Activated B cell treated with CpG ODN at 0.5 μM for 24 hours (primary cell): ENCODE measurements around the gene GPC2. TPM values are rescaled to one million over a fixed set of nuclear protein-coding genes. Genes with fewer than 3 reads are reported as not detected.
"Not testable (repeated sequence)": the region's sequence is repeated elsewhere in the genome, so short reads cannot be mapped to it uniquely, and the experiment has no call there.

Experiments
- ATAC-seq: fragments of 200-7000 bp; cut with Tn5 transposase; one replicate; pipeline ENCODE4 v1.10.0; 2021; ENCODE audit warnings: low read depth, mild to moderate bottlenecking, moderate library complexity
- CTCF ChIA-PET: fragments of 350-600 bp; sonication (Branson Sonifier 250); formaldehyde crosslinking; loops from one replicate; lab custom pipeline; 2021; ENCODE audit warnings: antibody characterized with exemption; lab: Charles Lee
- POLR2A ChIA-PET: fragments of 350-600 bp; sonication (Branson Sonifier 250); formaldehyde crosslinking; loops from one replicate; lab custom pipeline; 2021; ENCODE audit warnings: antibody characterized with exemption; lab: Charles Lee
- DNase-seq: peaks from one replicate; pipeline ENCODE4 v3.0.0; 2022
- H3K27ac Mint-ChIP-seq: one replicate; pipeline ENCODE4 v1.8.0; 2020; ENCODE audit warnings: mixed read lengths
- H3K27me3 Mint-ChIP-seq: one replicate; pipeline ENCODE4 v1.8.0; 2021; ENCODE audit warnings: mixed read lengths
- H3K36me3 Mint-ChIP-seq: one replicate; pipeline ENCODE4 v1.8.0; 2021; ENCODE audit warnings: low read depth, mixed read lengths
- H3K4me1 Mint-ChIP-seq: one replicate; pipeline ENCODE4 v1.8.0; 2021; ENCODE audit warnings: mixed read lengths
- H3K4me3 Mint-ChIP-seq: one replicate; pipeline ENCODE4 v1.8.0; 2020; ENCODE audit warnings: mild to moderate bottlenecking, mixed read lengths
- H3K9me3 Mint-ChIP-seq: one replicate; pipeline ENCODE4 v1.8.0; 2020; ENCODE audit warnings: mixed read lengths
- intact Hi-C: fragments of 100-400 bp; cut with micrococcal nuclease; formaldehyde crosslinking; loops from one replicate; pipeline ENCODE4 v1.15.1; 2024
- total RNA-seq: library from RNA; stranded (reverse); gene quantifications from 2 replicates; pipeline ENCODE4 v1.2.3, GENCODE V29; 2022
- TF ChIP-seq, protein P1 (sequence below): fragments of 200-600 bp; IDR thresholded peaks from one replicate; pipeline ENCODE4 v1.8.0; 2022; ENCODE audit warnings: antibody characterized with exemption, mild to moderate bottlenecking

Gene GPC2
- total RNA-seq, 1 donor from 2014 or later = 5.0 TPM

DNA sequence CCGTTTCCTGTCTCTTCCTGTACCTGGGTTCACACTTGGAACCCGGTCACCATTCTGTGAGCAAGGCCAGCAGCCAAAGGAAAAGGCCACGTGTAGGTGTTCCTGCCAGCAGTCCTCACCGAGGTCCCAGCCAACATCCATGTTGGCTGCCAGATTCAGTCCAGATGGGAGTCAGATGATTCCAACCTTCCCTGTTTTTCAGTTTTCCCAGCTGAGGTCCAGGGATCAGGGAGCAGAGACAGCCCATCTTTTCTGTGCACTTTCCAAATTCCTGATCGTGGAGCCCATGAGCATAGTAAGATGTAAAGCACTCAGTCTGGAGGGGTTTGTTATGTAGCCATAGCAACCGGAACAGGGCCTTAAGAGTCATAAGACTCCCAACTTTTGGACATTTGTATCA is 38.7 kb upstream of the GPC2 start:
- no peaks in the 10 kb centered on the region for H3K9me3 Mint-ChIP-seq
- H3K27me3 Mint-ChIP-seq = no peaks in the 10 kb centered on the region
- TF ChIP-seq, protein P1, sequence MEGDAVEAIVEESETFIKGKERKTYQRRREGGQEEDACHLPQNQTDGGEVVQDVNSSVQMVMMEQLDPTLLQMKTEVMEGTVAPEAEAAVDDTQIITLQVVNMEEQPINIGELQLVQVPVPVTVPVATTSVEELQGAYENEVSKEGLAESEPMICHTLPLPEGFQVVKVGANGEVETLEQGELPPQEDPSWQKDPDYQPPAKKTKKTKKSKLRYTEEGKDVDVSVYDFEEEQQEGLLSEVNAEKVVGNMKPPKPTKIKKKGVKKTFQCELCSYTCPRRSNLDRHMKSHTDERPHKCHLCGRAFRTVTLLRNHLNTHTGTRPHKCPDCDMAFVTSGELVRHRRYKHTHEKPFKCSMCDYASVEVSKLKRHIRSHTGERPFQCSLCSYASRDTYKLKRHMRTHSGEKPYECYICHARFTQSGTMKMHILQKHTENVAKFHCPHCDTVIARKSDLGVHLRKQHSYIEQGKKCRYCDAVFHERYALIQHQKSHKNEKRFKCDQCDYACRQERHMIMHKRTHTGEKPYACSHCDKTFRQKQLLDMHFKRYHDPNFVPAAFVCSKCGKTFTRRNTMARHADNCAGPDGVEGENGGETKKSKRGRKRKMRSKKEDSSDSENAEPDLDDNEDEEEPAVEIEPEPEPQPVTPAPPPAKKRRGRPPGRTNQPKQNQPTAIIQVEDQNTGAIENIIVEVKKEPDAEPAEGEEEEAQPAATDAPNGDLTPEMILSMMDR = no peak
- ChIA-PET CTCF (interaction anchor here (0.7 to 3.1 kb wide), 5 partner anchors 20 to 83 kb away, joined by 3 to 34 read pairs (median 13); no protein-coding TSS in a partner anchor), POLR2A (interaction anchor here (0.7 to 2.0 kb wide), 4 partner anchors 8 to 813 kb away, joined by 3 to 12 read pairs (median 6); no protein-coding TSS in a partner anchor)
- H3K27ac Mint-ChIP-seq = peak overlapping the region; percentile 81
- no peak for ATAC-seq
- intact Hi-C loops = no loop called here
- peaks cover 4% of the 10 kb centered on the region for H3K36me3 Mint-ChIP-seq
- H3K4me1 Mint-ChIP-seq = peaks cover 89% of the 10 kb centered on the region
- DNase-seq = no peak
- no peak overlapping the region for H3K4me3 Mint-ChIP-seq

DNA sequence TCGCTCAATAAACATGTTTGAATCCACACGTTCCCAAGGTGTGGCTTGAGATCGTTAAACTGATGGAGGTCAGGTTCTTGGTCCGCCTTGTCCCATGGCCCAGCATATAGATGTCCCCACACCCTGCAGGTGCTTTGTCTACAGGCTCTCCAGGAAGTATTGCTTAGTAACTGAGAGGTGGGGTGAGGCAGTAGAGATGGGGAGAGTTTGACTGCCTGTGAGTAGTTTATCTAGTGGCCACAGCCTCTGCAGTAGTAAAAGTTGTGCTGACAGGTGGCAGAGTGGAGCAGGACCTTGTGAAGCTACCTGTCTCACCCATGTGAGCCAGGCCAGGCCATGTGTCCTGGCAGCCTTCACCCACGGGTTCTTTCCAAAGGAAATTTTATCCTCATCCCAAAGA is 37.2 kb upstream of the GPC2 start:
- CTCF ChIA-PET = interaction anchor here (0.9 to 3.0 kb wide), 3 partner anchors 24 to 83 kb away, joined by 3 to 13 read pairs (median 3); no protein-coding TSS in a partner anchor
- not testable (repeated sequence) for H3K9me3 Mint-ChIP-seq, H3K27me3 Mint-ChIP-seq, DNase-seq, H3K36me3 Mint-ChIP-seq
- H3K4me3 Mint-ChIP-seq = peak overlapping the region; percentile 20
- peaks cover 89% of the 10 kb centered on the region for H3K4me1 Mint-ChIP-seq
- peak overlapping the region; percentile 74 for H3K27ac Mint-ChIP-seq
- intact Hi-C loops = loop anchor here (5.0 kb wide), 1 partner anchor 37 kb away; the partner anchor contains the start of genes GPC2 and STAG3
- peak; percentile 13 for ATAC-seq
- POLR2A ChIA-PET = interaction anchor here (2.0 kb wide), 1 partner anchor 14 kb away, joined by 9 read pairs; no protein-coding TSS in a partner anchor

DNA sequence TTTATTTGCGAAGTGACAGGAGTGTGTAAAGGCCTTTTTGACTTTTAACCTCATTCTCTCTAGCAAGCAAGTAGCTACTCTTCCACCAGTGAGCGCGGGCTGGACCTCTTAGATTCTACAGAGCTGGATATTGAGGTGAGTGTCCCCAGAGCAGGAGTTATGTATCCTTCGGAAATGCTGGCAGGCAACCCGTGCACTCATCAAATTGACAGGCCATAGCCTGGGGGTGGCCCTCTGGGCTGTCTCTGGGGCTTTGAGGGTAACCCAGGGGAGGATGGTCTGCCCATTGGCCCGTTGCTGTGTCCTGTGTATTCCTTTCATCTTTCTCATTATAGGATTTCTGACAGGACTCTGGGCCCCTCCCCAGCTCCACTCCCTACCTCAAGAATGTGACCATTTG is 36.5 kb upstream of the GPC2 start:
- ChIA-PET POLR2A (interaction anchor here (0.9 to 2.0 kb wide), 4 partner anchors 13 to 22 kb away, joined by 3 to 9 read pairs (median 4); no protein-coding TSS in a partner anchor), CTCF (interaction anchor here (1.0 to 3.0 kb wide), 4 partner anchors 11 to 83 kb away, joined by 3 to 13 read pairs (median 3); no protein-coding TSS in a partner anchor)
- peaks cover 89% of the 10 kb centered on the region for H3K4me1 Mint-ChIP-seq
- ATAC-seq = no peak
- H3K9me3 Mint-ChIP-seq = no peaks in the 10 kb centered on the region
- peaks cover 4% of the 10 kb centered on the region for H3K36me3 Mint-ChIP-seq
- H3K4me3 Mint-ChIP-seq = peak overlapping the region; percentile 32
- TF ChIP-seq, protein P1 = no peak
- no peaks in the 10 kb centered on the region for H3K27me3 Mint-ChIP-seq
- intact Hi-C loops = loop anchor here (5.0 kb wide), 1 partner anchor 36 kb away; the partner anchor contains the start of genes GPC2 and STAG3
- peak overlapping the region; percentile 74 for H3K27ac Mint-ChIP-seq
- DNase-seq = no peak

DNA sequence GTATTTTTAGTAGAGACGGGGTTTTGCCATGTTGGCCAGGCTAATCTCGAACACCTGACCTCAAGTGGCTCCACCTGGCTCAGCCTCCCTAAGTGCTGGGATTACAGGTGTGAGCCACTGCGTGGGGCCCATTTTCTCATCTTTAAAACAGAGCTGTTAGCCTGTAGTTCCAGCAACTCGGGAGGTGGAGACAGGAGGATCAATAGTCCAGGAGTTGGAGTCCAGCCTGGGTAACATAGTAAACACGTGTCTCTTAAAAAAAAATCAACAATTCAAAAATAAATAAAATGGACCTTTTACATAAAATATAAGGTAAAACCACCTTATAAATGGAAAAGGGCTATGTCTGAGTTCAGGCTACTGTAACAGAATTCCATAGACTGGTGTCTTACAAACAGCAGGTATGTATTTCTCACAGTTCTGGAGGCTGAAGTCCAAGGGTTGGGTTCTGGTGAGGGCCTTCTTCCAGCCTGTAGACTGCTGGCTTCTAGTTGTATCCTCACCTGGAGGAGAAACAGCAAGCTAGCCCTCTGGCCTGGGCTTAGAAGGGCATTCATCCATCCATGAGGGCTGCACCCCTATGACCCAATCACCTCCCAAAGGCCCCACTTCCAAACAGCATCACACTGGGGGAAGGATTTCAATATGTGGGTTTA is 35.6 kb upstream of the GPC2 start:
- DNase-seq = no peak
- ChIA-PET CTCF (interaction anchor here (1.2 to 5.5 kb wide), 4 partner anchors 10 to 23 kb away, joined by 3 to 30 read pairs (median 14); no protein-coding TSS in a partner anchor), POLR2A (interaction anchor here (0.9 to 2.0 kb wide), 6 partner anchors 10 to 55 kb away, joined by 3 to 11 read pairs (median 6); no protein-coding TSS in a partner anchor)
- Mint-ChIP-seq H3K9me3 (no peaks in the 10 kb centered on the region), H3K4me1 (peaks cover 92% of the 10 kb centered on the region), H3K36me3 (peaks cover 4% of the 10 kb centered on the region), H3K27me3 (no peaks in the 10 kb centered on the region), H3K4me3 (no peak overlapping the region), H3K27ac (peak overlapping the region; percentile 74)
- no peak for ATAC-seq
- TF ChIP-seq, protein P1 = no peak
- intact Hi-C loops = loop anchor here (5.0 kb wide), 1 partner anchor 35 kb away; the partner anchor contains the start of genes GPC2 and STAG3

DNA sequence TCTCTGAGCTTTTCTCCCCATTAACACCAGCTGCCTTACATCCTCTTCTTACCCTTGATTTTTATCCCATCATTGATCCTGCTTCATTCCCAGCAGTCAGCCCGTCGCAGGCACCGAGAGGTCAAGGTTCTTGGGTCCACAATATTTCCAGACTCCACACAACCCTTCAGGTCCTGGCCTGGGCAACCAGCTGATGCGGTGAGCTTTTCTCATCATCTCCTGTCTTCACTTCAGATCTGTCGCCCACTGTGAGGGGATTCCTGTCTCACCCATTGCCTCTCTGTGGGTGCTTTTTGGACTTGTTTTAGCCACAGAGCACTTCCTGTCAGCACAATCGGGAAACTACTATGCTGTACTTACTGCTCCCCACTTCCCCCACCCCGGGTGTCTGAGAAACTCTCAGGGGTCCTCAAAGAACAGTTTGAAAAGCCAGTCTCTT is 34.2 kb upstream of the GPC2 start:
- ATAC-seq (peak; percentile 76), DNase-seq (no peak)
- peaks cover 8% of the 10 kb centered on the region for H3K36me3 Mint-ChIP-seq
- peaks cover 85% of the 10 kb centered on the region for H3K4me1 Mint-ChIP-seq
- CTCF ChIA-PET = interaction anchor here (1.0 to 5.5 kb wide), 6 partner anchors 8 to 79 kb away, joined by 3 to 30 read pairs (median 6); no protein-coding TSS in a partner anchor
- intact Hi-C loops = loop anchor here (1.0 to 5.0 kb wide), 3 partner anchors 11 to 34 kb away; partner anchors contain the start of genes GPC2 and STAG3
- TF ChIP-seq, protein P1 = no peak
- peak overlapping the region; percentile 82 for H3K4me3 Mint-ChIP-seq
- H3K9me3 Mint-ChIP-seq = no peaks in the 10 kb centered on the region
- H3K27ac Mint-ChIP-seq = peak overlapping the region; percentile 96
- POLR2A ChIA-PET = interaction anchor here (0.6 to 4.3 kb wide), 13 partner anchors 9 to 217 kb away, joined by 3 to 50 read pairs (median 7); partner anchors contain the start of genes LAMTOR4, TRAPPC14 and ZCWPW1
- H3K27me3 Mint-ChIP-seq = no peaks in the 10 kb centered on the region
